Osteoblast (primary cell): ENCODE results near the gene GJC3. TPM values are rescaled to one million over a fixed set of nuclear protein-coding genes. Genes with fewer than 3 reads are reported as not detected.
"Not testable (repeated sequence)": the region's sequence is repeated elsewhere in the genome, so short reads cannot be mapped to it uniquely, and the experiment has no call there.

Experiments used
- DNase-seq: peaks from one replicate; pipeline ENCODE4 v3.0.0; 2011; ENCODE audit warnings: low spot score, mixed read lengths; ENCODE audit not compliant: insufficient read length; ENCODE audit errors: missing footprints
- H2AFZ ChIP-seq: 2 replicates; pipeline ENCODE4 v1.6.0; 2011; ENCODE audit warnings: mild to moderate bottlenecking, low read length
- H3K27ac ChIP-seq: 2 replicates; pipeline ENCODE4 v1.5.1; 2011; ENCODE audit warnings: mild to moderate bottlenecking, low read depth, low read length, moderate library complexity
- H3K27me3 ChIP-seq: 2 replicates; pipeline ENCODE4 v1.6.0; 2012; ENCODE audit warnings: mild to moderate bottlenecking, control low read depth, inconsistent platforms, low read length, moderate library complexity; ENCODE audit not compliant: insufficient read depth
- H3K36me3 ChIP-seq: 2 replicates; pipeline ENCODE4 v1.5.1; 2011; ENCODE audit warnings: mild to moderate bottlenecking, low read length, control low read depth, moderate library complexity; ENCODE audit not compliant: insufficient read depth
- H3K4me1 ChIP-seq: 2 replicates; pipeline ENCODE4 v1.5.1; 2011; ENCODE audit warnings: mild to moderate bottlenecking, low read length, control low read depth, moderate library complexity; ENCODE audit not compliant: insufficient read depth
- H3K4me2 ChIP-seq: 2 replicates; pipeline ENCODE4 v1.6.0; 2011; ENCODE audit warnings: mild to moderate bottlenecking, low read length; ENCODE audit not compliant: insufficient read depth
- H3K4me3 ChIP-seq: fragments of 200-600 bp; sonication (generic); 3 replicates; pipeline ENCODE4 v1.5.1; 2012; ENCODE audit warnings: mild to moderate bottlenecking, low read length, inconsistent platforms; ENCODE audit not compliant: insufficient read depth
- H3K79me2 ChIP-seq: 2 replicates; pipeline ENCODE4 v1.6.0; 2012; ENCODE audit warnings: mild to moderate bottlenecking, low read length, control low read depth, inconsistent platforms; ENCODE audit not compliant: insufficient read depth
- H3K9me3 ChIP-seq: 2 replicates; pipeline ENCODE4 v1.5.1; 2011; ENCODE audit warnings: low read depth, low read length, control low read depth
- H4K20me1 ChIP-seq: 2 replicates; pipeline ENCODE4 v1.6.0; 2012; ENCODE audit warnings: mild to moderate bottlenecking, low read length, control low read depth; ENCODE audit not compliant: insufficient read depth
- total RNA-seq: library from RNA; depleted of rRNA; stranded (reverse); fragments of >200 nt; gene quantifications from 2 replicates; pipeline ENCODE4 v1.2.3, GENCODE V29; 2012
- TF ChIP-seq, protein P1 (sequence below): IDR thresholded peaks from 2 replicates; pipeline ENCODE4 v1.5.1; 2011; ENCODE audit warnings: mild to moderate bottlenecking, low read depth, low read length, moderate library complexity; ENCODE audit errors: extremely low read depth

The GJC3 gene
- total RNA-seq, 1 donor = not detected

DNA sequence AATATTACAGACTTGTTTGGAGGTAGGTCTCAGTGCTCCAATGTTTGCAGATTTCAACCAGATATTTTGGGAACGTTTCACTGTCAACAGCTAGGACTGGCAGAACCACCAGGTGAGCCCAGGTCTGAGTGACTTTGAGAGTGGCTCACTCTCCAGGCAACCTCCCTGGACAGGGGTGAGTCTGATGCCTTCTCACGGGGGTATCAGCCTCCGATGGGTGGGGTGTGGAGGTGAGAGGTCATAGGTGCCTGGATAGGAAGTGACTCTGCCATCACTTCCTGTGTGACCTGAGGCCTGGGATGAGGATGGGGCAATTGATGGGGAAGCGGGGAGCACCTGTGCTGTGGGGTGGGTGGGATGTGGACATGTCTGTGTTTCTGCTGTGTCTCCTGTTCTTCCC, 41.8 kb upstream of the GJC3 start:
- no peak overlapping the region for H3K4me2 ChIP-seq
- DNase-seq = no peak
- H4K20me1 ChIP-seq = no peaks in the 10 kb centered on the region
- no peaks in the 10 kb centered on the region for H3K4me1 ChIP-seq
- no peaks in the 10 kb centered on the region for H3K9me3 ChIP-seq
- H3K27me3 ChIP-seq = peaks cover 7% of the 10 kb centered on the region
- H3K79me2 ChIP-seq = no peaks in the 10 kb centered on the region
- no peak overlapping the region for H2AFZ ChIP-seq
- no peaks in the 10 kb centered on the region for H3K36me3 ChIP-seq
- TF ChIP-seq, protein P1, sequence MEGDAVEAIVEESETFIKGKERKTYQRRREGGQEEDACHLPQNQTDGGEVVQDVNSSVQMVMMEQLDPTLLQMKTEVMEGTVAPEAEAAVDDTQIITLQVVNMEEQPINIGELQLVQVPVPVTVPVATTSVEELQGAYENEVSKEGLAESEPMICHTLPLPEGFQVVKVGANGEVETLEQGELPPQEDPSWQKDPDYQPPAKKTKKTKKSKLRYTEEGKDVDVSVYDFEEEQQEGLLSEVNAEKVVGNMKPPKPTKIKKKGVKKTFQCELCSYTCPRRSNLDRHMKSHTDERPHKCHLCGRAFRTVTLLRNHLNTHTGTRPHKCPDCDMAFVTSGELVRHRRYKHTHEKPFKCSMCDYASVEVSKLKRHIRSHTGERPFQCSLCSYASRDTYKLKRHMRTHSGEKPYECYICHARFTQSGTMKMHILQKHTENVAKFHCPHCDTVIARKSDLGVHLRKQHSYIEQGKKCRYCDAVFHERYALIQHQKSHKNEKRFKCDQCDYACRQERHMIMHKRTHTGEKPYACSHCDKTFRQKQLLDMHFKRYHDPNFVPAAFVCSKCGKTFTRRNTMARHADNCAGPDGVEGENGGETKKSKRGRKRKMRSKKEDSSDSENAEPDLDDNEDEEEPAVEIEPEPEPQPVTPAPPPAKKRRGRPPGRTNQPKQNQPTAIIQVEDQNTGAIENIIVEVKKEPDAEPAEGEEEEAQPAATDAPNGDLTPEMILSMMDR = no peak
- no peak overlapping the region for H3K27ac ChIP-seq
- no peak overlapping the region for H3K4me3 ChIP-seq

DNA sequence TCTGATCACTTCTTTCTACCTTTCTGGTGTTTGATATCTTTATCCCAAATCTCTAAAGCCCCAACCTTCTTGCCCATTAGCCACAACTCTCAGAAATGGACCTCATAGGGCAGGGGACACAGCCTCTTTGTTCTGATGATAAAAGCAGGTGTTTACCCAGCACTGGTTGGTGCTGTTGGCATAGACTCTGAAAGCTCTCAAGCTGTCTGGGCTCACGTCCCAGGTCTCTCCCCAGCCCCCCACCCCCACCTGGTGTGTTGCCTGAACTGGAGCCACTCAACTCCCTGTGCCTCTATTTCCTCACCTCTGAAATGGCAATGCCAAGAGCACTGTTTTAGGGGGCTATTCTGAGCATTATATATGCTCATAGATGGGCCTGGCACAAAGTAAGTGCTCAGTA, 40.4 kb upstream of the GJC3 start:
- not testable (repeated sequence) for H3K79me2 ChIP-seq, DNase-seq, H4K20me1 ChIP-seq, H2AFZ ChIP-seq, H3K36me3 ChIP-seq, H3K27ac ChIP-seq, H3K4me2 ChIP-seq, H3K4me1 ChIP-seq, H3K4me3 ChIP-seq, H3K9me3 ChIP-seq
- peaks cover 11% of the 10 kb centered on the region for H3K27me3 ChIP-seq

DNA sequence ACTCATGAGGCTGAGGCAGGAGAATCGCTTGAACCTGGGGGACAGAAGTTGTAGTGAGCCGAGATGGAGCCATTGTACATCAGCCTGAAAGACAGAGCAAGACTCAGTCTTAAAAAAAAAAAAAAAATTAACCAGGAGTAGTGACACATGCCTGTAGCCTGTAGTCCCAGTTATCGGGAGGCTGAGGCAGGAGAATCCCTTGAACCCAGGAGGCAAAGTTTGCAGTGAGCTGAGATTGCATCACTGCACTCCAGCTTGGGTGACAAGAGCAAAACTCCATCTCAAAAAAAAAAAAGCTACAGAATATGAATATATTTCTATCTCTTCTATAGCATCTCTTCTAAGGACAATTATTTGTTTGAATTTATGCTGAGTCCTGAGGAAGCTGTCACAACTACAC, 39.9 kb upstream of the GJC3 start:
- no peak for DNase-seq
- no peak overlapping the region for H2AFZ ChIP-seq
- peaks cover 11% of the 10 kb centered on the region for H3K27me3 ChIP-seq
- TF ChIP-seq, protein P1 = no peak
- H3K36me3 ChIP-seq = no peaks in the 10 kb centered on the region
- no peak overlapping the region for H3K4me2 ChIP-seq
- no peaks in the 10 kb centered on the region for H3K79me2 ChIP-seq
- no peaks in the 10 kb centered on the region for H3K4me1 ChIP-seq
- no peaks in the 10 kb centered on the region for H4K20me1 ChIP-seq
- H3K9me3 ChIP-seq = no peaks in the 10 kb centered on the region
- no peak overlapping the region for H3K27ac ChIP-seq
- no peak overlapping the region for H3K4me3 ChIP-seq

DNA sequence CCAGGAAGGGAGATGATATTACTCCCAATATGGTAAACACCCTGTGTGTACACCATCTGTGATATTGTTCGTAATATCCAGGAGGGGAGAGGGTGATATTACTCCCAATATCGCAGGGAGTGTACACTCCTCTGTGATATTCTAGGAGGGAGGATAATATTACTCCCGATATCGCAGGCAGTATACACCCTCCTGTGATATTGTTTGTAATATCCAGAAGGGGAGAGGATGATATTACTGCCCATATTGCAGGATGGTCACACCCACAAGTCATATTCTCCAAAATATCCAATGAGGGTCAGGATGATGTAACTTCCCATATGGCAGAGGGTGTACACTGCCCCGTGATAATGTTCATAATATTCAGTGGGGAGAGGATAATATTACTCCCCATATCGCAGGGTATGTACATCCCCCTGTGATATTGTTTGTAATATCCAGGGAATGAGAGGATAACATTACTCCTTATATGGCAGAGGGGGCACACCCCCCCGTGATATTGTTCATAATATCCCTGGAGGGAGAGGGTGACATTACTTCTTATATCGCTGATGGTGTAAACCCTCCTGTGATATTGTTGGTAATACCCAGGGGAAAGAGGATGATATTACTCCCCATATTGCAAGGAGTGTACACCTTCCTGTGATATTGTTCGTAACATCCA, 29.3 kb upstream of the GJC3 start:
- Histone ChIP-seq H3K4me2 (no peak overlapping the region), H3K4me3 (no peak overlapping the region), H3K9me3 (no peaks in the 10 kb centered on the region), H3K27me3 (peaks cover 6% of the 10 kb centered on the region), H3K4me1 (no peaks in the 10 kb centered on the region), H3K36me3 (no peaks in the 10 kb centered on the region), H3K27ac (no peak overlapping the region), H3K79me2 (no peaks in the 10 kb centered on the region), H2AFZ (no peak overlapping the region), H4K20me1 (no peaks in the 10 kb centered on the region)
- TF ChIP-seq, protein P1 = no peak
- no peak for DNase-seq
